Heart left ventricle (tissue), 16 donors: ENCODE measurements around the gene CHID1. TPM values are rescaled to one million over a fixed set of nuclear protein-coding genes. Genes with fewer than 3 reads are reported as not detected.

Experiments used
- ATAC-seq, 4 donors: fragments of 200-7000 bp; cut with Tn5 transposase; one replicate each; pipeline ENCODE4 v1.9.1; 2020 to 2022; ENCODE audit warnings: moderate library complexity in 4 of 4, mild to moderate bottlenecking in 3 of 4, moderate number of reproducible peaks in 1 of 4
- DNase-seq, 5 donors: peaks; one replicate each; pipeline ENCODE4 v3.0.0-alpha.2; 2020
- H3K27ac ChIP-seq, 12 donors: fragments of 200-600 bp; sonication (generic) in 4 of 12; one replicate each; pipeline versions ENCODE4 v1.5.0 to v1.8.0; 2016 to 2022; ENCODE audit warnings: mild to moderate bottlenecking in 2 of 12
- H3K27me3 ChIP-seq, 9 donors: fragments of 200-600 bp; sonication (generic) in 2 of 9; one replicate each; pipeline versions ENCODE4 v1.5.1 to v1.8.0; 2016 to 2022; ENCODE audit warnings: mild to moderate bottlenecking in 3 of 9
- H3K36me3 ChIP-seq, 9 donors: fragments of 200-600 bp; sonication (generic) in 2 of 9; one replicate each; pipeline versions ENCODE4 v1.5.0 to v1.8.0; 2018 to 2022; ENCODE audit warnings: mild to moderate bottlenecking in 2 of 9
- H3K4me1 ChIP-seq, 12 donors: fragments of 200-600 bp; sonication (generic) in 4 of 12; one replicate each; pipeline versions ENCODE4 v1.5.0 to v1.8.0; 2016 to 2022; ENCODE audit warnings: mild to moderate bottlenecking in 3 of 12
- H3K4me3 ChIP-seq, 12 donors: fragments of 200-600 bp; sonication (generic) in 4 of 12; one replicate each; pipeline versions ENCODE4 v1.5.0 to v1.8.0; 2017 to 2022; ENCODE audit warnings: mild to moderate bottlenecking in 9 of 12, moderate library complexity in 4 of 12
- H3K9me3 ChIP-seq, 12 donors: fragments of 200-600 bp; sonication (generic) in 4 of 12; one replicate each; pipeline versions ENCODE4 v1.5.0 to v1.8.0; 2016 to 2022; ENCODE audit warnings: mild to moderate bottlenecking in 1 of 12
- POLR2A ChIP-seq, 2 donors: fragments of 450-650 bp; IDR thresholded peaks; one replicate each; pipeline ENCODE4 v1.6.1; 2017; ENCODE audit warnings: antibody characterized with exemption in 2 of 2, mild to moderate bottlenecking in 2 of 2, moderate library complexity in 2 of 2
- WGBS, 4 donors: extraction: QIAGEN DNeasy Blood & Tissue Kit in 2 of 4; methylation state at CpG; one replicate each; pipeline versions ENCODE4 v1.1.5 to v1.1.7; 2013 to 2018; 5-methylcytosine and 5-hydroxymethylcytosine counted together
- intact Hi-C, 10 donors: fragments of 100-400 bp; cut with DNase I; formaldehyde crosslinking; loops; one replicate each; pipeline versions ENCODE4 v1.11.1 to v1.14.2; 2022
- polyA plus RNA-seq, 2 donors: library from polyadenylated mRNA; stranded (reverse); fragments of 200-250 nt; gene quantifications; one replicate each; pipeline ENCODE4 v1.2.3, GENCODE V29; 2013
- total RNA-seq, 9 donors: library from RNA; depleted of rRNA in 2 of 9; stranded (reverse); fragments of >200 nt in 2 of 9; fragmentation: NEBNext Ultra II Directional in 3 of 9; extraction: Animal tissue kit (Norgen Biotek cat#: 25700) in 3 of 9; gene quantifications; one replicate each; pipeline versions ENCODE4 v1.1.0 to v1.2.4, GENCODE V29; 2016 to 2023
- TF ChIP-seq, protein P1 (sequence below), 12 donors: fragments of 200-600 bp; sonication (generic) in 4 of 12; IDR thresholded peaks; one replicate each; pipeline versions ENCODE4 v1.5.0 to v1.8.0; 2018 to 2022; ENCODE audit warnings: antibody characterized with exemption in 12 of 12, mild to moderate bottlenecking in 5 of 12
- donor health status: ischemic (EF 13 %, LVEDD 7.1; RV severe dilation, severe dysfunction).
- donor health status: healthy with polysubstance abuse.
- donor health status: DM: no; HTN: yes; CAD: no.
- donor health status: DM: no; HTN: no; CAD: no.
- donor health status: ischemic (EF 25% LVEDD 6.9; RV normal size, moderate dysfunction).
- donor health status: ischemic (EF 25% LVEDD 5.7; RV mildly dilated, moderate dysfunction).
- donor health status: healthy.
- donor health status: DM: yes; HTN: yes; CAD: no.
- donor health status: ischemic (EF 35%, LVEDD 5.7; RV mildly dilated, moderate dysfunction).
- donor health status: nonischemic (EF 11% LVEDD 7.7; RV severe dilation, severe dysfunction).
- donor health status: DM: yes; HTN: yes; CAD: no.
- donor health status: PGD.
- donor health status: ischemic (EF 29% LVEDD 5.4; RV normal size, mild dysfunction).
- donor health status: nonischemic (EF 23%, LVEDD 6.1; RV moderate dilation, normal function).

CHID1 gene
- total and polyA plus RNA-seq, 11 donors: 30.8 to 87.7 (median 55.3) TPM

DNA sequence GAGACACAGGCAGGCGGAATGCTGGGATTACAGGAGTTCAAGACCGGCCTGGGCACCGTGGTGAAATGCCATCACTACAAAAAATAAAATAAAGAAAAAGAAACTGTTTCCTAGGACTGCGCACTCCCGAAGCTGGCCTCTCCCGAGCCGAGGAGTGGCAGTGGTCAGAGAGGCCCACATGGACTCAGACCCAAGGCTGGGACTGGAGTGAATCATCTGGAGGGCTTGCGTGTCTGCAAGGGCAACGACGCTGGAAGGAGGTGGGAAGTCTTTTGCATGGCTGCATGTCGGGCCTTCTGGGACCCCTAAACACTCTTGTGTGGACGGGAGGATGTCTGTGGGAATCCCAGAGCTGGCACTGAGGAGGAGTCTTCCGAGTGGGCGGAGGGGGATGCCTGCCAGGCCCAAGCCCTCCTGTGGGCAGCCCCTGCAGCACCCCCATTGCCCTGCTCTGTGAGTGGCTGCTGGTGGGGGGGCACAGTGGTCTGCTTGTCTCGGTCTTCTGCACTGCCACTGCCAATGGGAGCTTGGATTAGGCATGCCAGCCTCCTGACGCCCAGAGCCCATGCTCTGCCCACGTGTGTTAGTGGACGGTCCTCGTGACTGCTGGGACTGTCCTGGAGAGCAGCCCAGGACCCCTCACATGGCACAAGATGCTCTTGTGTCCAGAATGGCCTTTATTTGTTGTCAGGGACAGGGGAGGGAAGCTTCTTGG is 13.2 kb upstream of the CHID1 start:
- Histone ChIP-seq H3K9me3 (no peaks in the 10 kb centered on the region), H3K27me3 (no peaks in the 10 kb centered on the region), H3K4me1 (peaks cover 0 to 35% (median 26%) of the 10 kb centered on the region in 12 donors), H3K36me3 (peaks cover 0 to 14% (median 10%) of the 10 kb centered on the region in 9 donors), H3K27ac (peak overlapping the region in 6 of 12 donors; percentile 69 to 94 (median 88)), H3K4me3 (no peak overlapping the region)
- DNase-seq (peak in 2 of 5 donors; percentile 25 to 55), ATAC-seq (no peak)
- TF ChIP-seq, protein P1, sequence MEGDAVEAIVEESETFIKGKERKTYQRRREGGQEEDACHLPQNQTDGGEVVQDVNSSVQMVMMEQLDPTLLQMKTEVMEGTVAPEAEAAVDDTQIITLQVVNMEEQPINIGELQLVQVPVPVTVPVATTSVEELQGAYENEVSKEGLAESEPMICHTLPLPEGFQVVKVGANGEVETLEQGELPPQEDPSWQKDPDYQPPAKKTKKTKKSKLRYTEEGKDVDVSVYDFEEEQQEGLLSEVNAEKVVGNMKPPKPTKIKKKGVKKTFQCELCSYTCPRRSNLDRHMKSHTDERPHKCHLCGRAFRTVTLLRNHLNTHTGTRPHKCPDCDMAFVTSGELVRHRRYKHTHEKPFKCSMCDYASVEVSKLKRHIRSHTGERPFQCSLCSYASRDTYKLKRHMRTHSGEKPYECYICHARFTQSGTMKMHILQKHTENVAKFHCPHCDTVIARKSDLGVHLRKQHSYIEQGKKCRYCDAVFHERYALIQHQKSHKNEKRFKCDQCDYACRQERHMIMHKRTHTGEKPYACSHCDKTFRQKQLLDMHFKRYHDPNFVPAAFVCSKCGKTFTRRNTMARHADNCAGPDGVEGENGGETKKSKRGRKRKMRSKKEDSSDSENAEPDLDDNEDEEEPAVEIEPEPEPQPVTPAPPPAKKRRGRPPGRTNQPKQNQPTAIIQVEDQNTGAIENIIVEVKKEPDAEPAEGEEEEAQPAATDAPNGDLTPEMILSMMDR (IDR thresholded peaks at IDR 0.05): no peak
- no peak for TF ChIP-seq POLR2A (IDR thresholded peaks at IDR 0.05)
- intact Hi-C loops: loop anchor here in 5 of 10 donors (10.0 kb wide), 1 partner anchor 131 kb away; no protein-coding TSS in a partner anchor
- WGBS, 4 donors: 84 to 88% (median 86%) methylated on average over 18 to 19 of the region's 19 CpGs

DNA sequence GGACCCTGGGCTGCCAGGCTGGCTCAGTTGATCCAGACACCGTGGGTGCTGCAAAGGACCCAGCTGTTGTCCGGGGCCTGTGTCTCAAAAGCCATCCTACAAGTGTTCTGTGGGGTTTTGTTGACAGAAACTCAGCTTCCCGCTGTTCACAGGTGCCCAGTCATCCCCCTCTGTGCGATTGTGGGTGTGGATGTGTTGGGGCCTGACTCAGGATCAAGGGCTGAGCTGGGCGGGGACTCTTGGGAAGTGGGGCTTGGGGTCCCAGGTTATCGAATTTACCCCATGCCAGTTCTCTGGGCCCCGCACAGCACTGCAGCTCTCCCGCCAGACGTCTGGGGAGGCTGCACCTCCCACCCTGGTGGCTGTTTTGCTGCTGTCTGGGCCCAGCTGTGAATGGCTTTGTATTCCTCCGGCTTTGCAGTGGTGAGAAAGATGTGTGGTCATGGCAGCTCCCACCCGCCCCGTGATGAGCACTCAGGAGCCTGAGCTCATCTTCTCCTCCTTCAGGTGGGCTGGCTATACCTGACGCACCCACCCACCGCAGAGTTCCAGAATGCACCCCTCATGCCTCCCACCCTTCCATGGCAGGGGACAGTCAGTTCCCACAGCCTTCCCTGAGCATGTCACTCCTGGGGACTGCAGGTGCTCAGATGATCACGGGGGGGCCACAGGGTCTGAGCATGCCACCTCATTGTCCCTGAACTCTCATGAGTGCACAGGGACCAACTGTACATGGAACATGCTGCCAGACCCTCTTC is 11.5 kb upstream of the CHID1 start:
- H3K4me1 ChIP-seq: peaks cover 0 to 24% (median 14%) of the 10 kb centered on the region in 12 donors
- TF ChIP-seq POLR2A (IDR thresholded peaks at IDR 0.05): no peak
- TF ChIP-seq, protein P1 (IDR thresholded peaks at IDR 0.05): no peak
- ATAC-seq (no peak), DNase-seq (peak in 2 of 5 donors; percentile 14 to 17)
- no peak overlapping the region for H3K4me3 ChIP-seq
- intact Hi-C loops: loop anchor here in 5 of 10 donors (10.0 kb wide), 1 partner anchor 133 kb away; no protein-coding TSS in a partner anchor
- H3K36me3 ChIP-seq: peaks cover 0 to 1% (median under 1%) of the 10 kb centered on the region in 9 donors
- 82 to 89% (median 85%) methylated on average over 14 to 15 of the region's 15 CpGs for WGBS, 4 donors
- H3K27ac ChIP-seq: no peak overlapping the region
- H3K9me3 ChIP-seq: no peaks in the 10 kb centered on the region
- H3K27me3 ChIP-seq: no peaks in the 10 kb centered on the region

DNA sequence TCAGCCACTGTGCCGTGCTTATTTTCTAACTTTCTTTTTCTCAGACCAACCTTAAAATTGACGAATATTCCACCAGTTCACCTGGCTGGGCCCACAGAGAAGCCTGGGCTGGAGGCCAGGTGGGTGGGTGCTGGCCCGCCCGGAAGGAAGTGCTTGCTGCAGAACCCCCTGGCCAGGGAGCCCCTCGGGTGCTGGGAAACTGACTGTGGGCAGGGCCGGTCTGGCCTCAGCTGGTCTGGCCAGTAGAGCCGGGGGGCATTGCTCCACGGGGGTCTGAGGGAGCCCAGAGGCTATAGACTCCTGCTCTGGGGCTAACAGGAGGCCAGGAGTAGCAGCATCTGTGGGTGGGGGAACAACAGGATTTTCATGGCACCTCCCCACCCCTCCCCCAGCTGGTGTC is 6.8 kb upstream of the CHID1 start:
- H3K4me1 ChIP-seq: peaks cover 0 to 9% (median 0%) of the 10 kb centered on the region in 12 donors
- H3K36me3 ChIP-seq: no peaks in the 10 kb centered on the region
- no peak overlapping the region for H3K4me3 ChIP-seq
- H3K9me3 ChIP-seq: no peaks in the 10 kb centered on the region
- DNase-seq: peak in 1 of 5 donors; percentile 24
- TF ChIP-seq, protein P1 (IDR thresholded peaks at IDR 0.05): no peak
- no peak for TF ChIP-seq POLR2A (IDR thresholded peaks at IDR 0.05)
- H3K27me3 ChIP-seq: no peaks in the 10 kb centered on the region
- ATAC-seq: no peak
- intact Hi-C loops: no loop called here
- peak overlapping the region in 1 of 12 donors; percentile 76 for H3K27ac ChIP-seq
- 81 to 88% (median 84%) methylated on average over 8 of the region's 8 CpGs for WGBS, 4 donors
